Epithelial cell of alveolus of lung (primary cell): ENCODE data around the gene TRPC1. TPM values are rescaled to one million over a fixed set of nuclear protein-coding genes. Genes with fewer than 3 reads are reported as not detected.

Experiments
- total RNA-seq: library from RNA; depleted of rRNA; stranded (reverse); fragments of >200 nt; gene quantifications from 2 replicates; pipeline ENCODE4 v1.2.1, GENCODE V29; 2015

TRPC1 gene
- total RNA-seq: 12.5 and 14.6 TPM in 2 replicates

DNA sequence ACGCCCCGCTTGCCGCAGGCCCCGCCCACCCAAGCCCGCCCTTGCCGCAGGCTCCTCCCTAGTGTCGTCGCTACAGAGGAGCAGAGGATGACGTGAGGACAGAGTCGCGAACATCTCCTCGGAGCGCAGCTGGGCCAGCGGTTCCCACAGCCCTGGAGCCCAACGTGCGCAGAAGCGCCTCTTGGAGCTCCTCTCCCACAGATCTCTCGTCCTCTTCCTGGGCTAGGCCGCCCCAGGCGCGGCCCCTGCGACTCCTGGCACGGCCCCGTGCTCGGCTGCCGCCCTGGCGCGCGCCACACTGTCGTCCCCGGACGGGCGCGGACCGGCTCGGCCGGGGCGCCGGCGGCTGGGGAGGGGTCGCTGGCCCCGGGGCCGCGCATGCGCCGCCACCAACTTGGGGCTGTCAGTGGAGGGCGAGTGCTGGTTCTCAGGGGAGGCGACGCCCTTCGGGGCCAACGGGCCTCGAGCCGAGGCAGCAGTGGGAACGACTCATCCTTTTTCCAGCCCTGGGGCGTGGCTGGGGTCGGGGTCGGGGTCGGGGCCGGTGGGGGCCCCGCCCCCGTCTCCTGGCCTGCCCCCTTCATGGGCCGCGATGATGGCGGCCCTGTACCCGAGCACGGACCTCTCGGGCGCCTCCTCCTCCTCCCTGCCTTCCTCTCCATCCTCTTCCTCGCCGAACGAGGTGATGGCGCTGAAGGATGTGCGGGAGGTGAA is at the start of gene TRPC1:
Gene TRPC1, plus strand, starts transcription at position 67 of the 714 bp plus-strand sequence. Its CDS starts 526 bp downstream, at position 593.

Other genes with a start within 250 kb of the TRPC1 start
- 12.2 and 13.7 TPM in 2 replicates for gene ATR, start 145.3 kb upstream of the TRPC1 start, total RNA-seq
- gene PLS1, start 127.6 kb upstream of the TRPC1 start, total RNA-seq: 0.96 and 2.5 TPM in 2 replicates
- 1.6 and 2.6 TPM in 2 replicates for gene PCOLCE2, start 165.0 kb downstream of the TRPC1 start, total RNA-seq
- 0.13 TPM in 1 of 2 replicates, not detected in the other for gene PAQR9, start 239.6 kb downstream of the TRPC1 start, total RNA-seq